Mesenchymal stem cell (in vitro differentiated cells and primary cell): Measurements from ENCODE around the gene SLC12A4.

Experiments used
- DNase-seq: peaks from one replicate; pipeline ENCODE4 v3.0.0-alpha.2; 2013
- H2AFZ ChIP-seq: one replicate; pipeline ENCODE4 v1.6.1; 2013; ENCODE audit warnings: low read depth, mild to moderate bottlenecking, control low read depth, inconsistent platforms, low read length, moderate library complexity
- H2AK5ac ChIP-seq: 2 replicates; pipeline ENCODE4 v1.6.1; 2013; ENCODE audit warnings: low read length, moderate library complexity, mild to moderate bottlenecking, inconsistent platforms; ENCODE audit not compliant: severe bottlenecking
- H2BK120ac ChIP-seq: one replicate; pipeline ENCODE4 v1.6.1; 2013; ENCODE audit warnings: low read depth, mild to moderate bottlenecking, inconsistent platforms, low read length, moderate library complexity
- H2BK12ac ChIP-seq, 2 experiments: one replicate each; pipeline ENCODE4 v1.6.1; 2013; ENCODE audit warnings: inconsistent platforms in 2 of 2, low read length in 2 of 2, mild to moderate bottlenecking in 2 of 2, moderate library complexity in 2 of 2, control low read depth in 1 of 2
- H2BK15ac ChIP-seq: one replicate; pipeline ENCODE4 v1.6.1; 2013; ENCODE audit warnings: mild to moderate bottlenecking, low read depth, inconsistent platforms; ENCODE audit not compliant: poor library complexity, severe bottlenecking
- H2BK5ac ChIP-seq: 2 replicates; pipeline ENCODE4 v1.6.1; 2013; ENCODE audit warnings: low read depth, mild to moderate bottlenecking, low read length, control low read depth, inconsistent platforms; ENCODE audit not compliant: poor library complexity, severe bottlenecking
- H3K14ac ChIP-seq, 2 experiments: one replicate each; pipeline ENCODE4 v1.6.1; 2013; ENCODE audit warnings: inconsistent platforms in 2 of 2, low read length in 2 of 2, control low read depth in 1 of 2, mild to moderate bottlenecking in 1 of 2, moderate library complexity in 1 of 2
- H3K18ac ChIP-seq, 2 experiments: one replicate each; pipeline ENCODE4 v1.6.1; 2013; ENCODE audit warnings: inconsistent platforms in 2 of 2, low read length in 2 of 2, control low read depth in 1 of 2, low read depth in 1 of 2, mild to moderate bottlenecking in 1 of 2
- H3K23ac ChIP-seq, 2 experiments: one replicate each; pipeline ENCODE4 v1.6.1; 2013; ENCODE audit warnings: inconsistent platforms in 2 of 2, low read length in 2 of 2, mild to moderate bottlenecking in 2 of 2, moderate library complexity in 2 of 2, control low read depth in 1 of 2
- H3K27ac ChIP-seq: 2 replicates; pipeline ENCODE4 v1.5.1; 2013; ENCODE audit warnings: mild to moderate bottlenecking, moderate library complexity, low read length, control low read depth, inconsistent platforms; ENCODE audit not compliant: poor library complexity, severe bottlenecking
- H3K27me3 ChIP-seq, 2 experiments: 2 replicates each; pipeline versions ENCODE4 v1.6.1 to v1.7.0; 2013; ENCODE audit warnings: low read length in 2 of 2, mild to moderate bottlenecking in 2 of 2, moderate library complexity in 2 of 2, control low read depth in 1 of 2, inconsistent platforms in 1 of 2; ENCODE audit not compliant: control insufficient read depth in 1 of 2, insufficient read depth in 1 of 2
- H3K36me3 ChIP-seq, 2 experiments: 2 replicates each; pipeline versions ENCODE4 v1.6.1 to v1.7.0; 2013; ENCODE audit warnings: low read length in 2 of 2, control low read depth in 1 of 2, inconsistent platforms in 1 of 2, low read depth in 1 of 2, mild to moderate bottlenecking in 1 of 2; ENCODE audit not compliant: insufficient read depth in 2 of 2, control insufficient read depth in 1 of 2
- H3K4ac ChIP-seq, 2 experiments: one replicate each; pipeline ENCODE4 v1.6.1; 2013; ENCODE audit warnings: inconsistent platforms in 2 of 2, low read length in 2 of 2, mild to moderate bottlenecking in 2 of 2, moderate library complexity in 2 of 2, control low read depth in 1 of 2, low read depth in 1 of 2
- H3K4me1 ChIP-seq: 2 replicates; pipeline ENCODE4 v1.6.1; 2013; ENCODE audit warnings: low read depth, low read length, control low read depth; ENCODE audit not compliant: control insufficient read depth, insufficient read depth
- H3K4me2 ChIP-seq: 2 replicates; pipeline ENCODE4 v1.6.1; 2013; ENCODE audit warnings: low read length, mild to moderate bottlenecking, inconsistent platforms; ENCODE audit not compliant: poor library complexity, severe bottlenecking
- H3K4me3 ChIP-seq, 2 experiments: 2 replicates each; pipeline versions ENCODE4 v1.5.1 to v1.7.0; 2013; ENCODE audit warnings: low read length in 2 of 2, mild to moderate bottlenecking in 2 of 2, control low read depth in 1 of 2, low read depth in 1 of 2; ENCODE audit not compliant: insufficient read depth in 1 of 2
- H3K79me1 ChIP-seq: replicated peaks from 2 replicates; pipeline ENCODE4 v1.6.1; 2013; ENCODE audit warnings: mild to moderate bottlenecking, control low read depth, low read length, inconsistent platforms; ENCODE audit not compliant: poor library complexity, severe bottlenecking
- H3K9ac ChIP-seq: 2 replicates; pipeline ENCODE4 v1.7.0; 2013; ENCODE audit warnings: mild to moderate bottlenecking, low read length, moderate library complexity
- H3K9me3 ChIP-seq: 2 replicates; pipeline ENCODE4 v1.7.0; 2013; ENCODE audit warnings: mild to moderate bottlenecking, low read length; ENCODE audit not compliant: control insufficient read depth
- H4K8ac ChIP-seq: one replicate; pipeline ENCODE4 v1.6.1; 2013; ENCODE audit warnings: inconsistent platforms, mild to moderate bottlenecking, low read length, moderate library complexity
- H4K91ac ChIP-seq: one replicate; pipeline ENCODE4 v1.6.1; 2013; ENCODE audit warnings: mild to moderate bottlenecking, low read length, inconsistent platforms
- WGBS: methylation state at CpG from one replicate; pipeline ENCODE4 v1.1.7; 2013; ENCODE audit warnings: mixed read lengths; 5-methylcytosine and 5-hydroxymethylcytosine counted together

Gene SLC12A4

GRCh38 chr16:67942510-67943255, 25.8 kb downstream of the SLC12A4 start:
- WGBS: 96% methylated on average over 27 of the region's 27 CpGs
- H3K18ac ChIP-seq: no peak overlapping the region
- no peak overlapping the region for H2BK5ac ChIP-seq
- H2BK15ac ChIP-seq: no peak overlapping the region
- peaks cover 75 to 84% of the 10 kb centered on the region in 2 experiments for H3K36me3 ChIP-seq
- H3K9ac ChIP-seq: no peak overlapping the region
- no peak overlapping the region for H3K14ac ChIP-seq
- no peaks in the 10 kb centered on the region for H3K27me3 ChIP-seq
- H3K4me2 ChIP-seq: no peak overlapping the region
- no peak overlapping the region for H2BK120ac ChIP-seq
- no peak for DNase-seq
- H3K4ac ChIP-seq: no peak overlapping the region
- no peak overlapping the region for H2BK12ac ChIP-seq
- peaks cover 26% of the 10 kb centered on the region for H3K79me1 ChIP-seq
- H2AK5ac ChIP-seq: no peak overlapping the region
- H3K23ac ChIP-seq: no peak overlapping the region
- H2AFZ ChIP-seq: no peak overlapping the region
- no peak overlapping the region for H3K4me3 ChIP-seq
- H3K27ac ChIP-seq: no peak overlapping the region
- no peaks in the 10 kb centered on the region for H3K9me3 ChIP-seq
- peaks cover 19% of the 10 kb centered on the region for H3K4me1 ChIP-seq
- no peak overlapping the region for H4K8ac ChIP-seq
- H4K91ac ChIP-seq: peak overlapping the region; percentile 8

- Histone ChIP-seq H2AK5ac (no peak overlapping the region), H4K91ac (no peak overlapping the region), H4K8ac (no peak overlapping the region), H3K36me3 (peaks cover 70 to 79% of the 10 kb centered on the region in 2 experiments), H3K27me3 (no peaks in the 10 kb centered on the region), H3K23ac (no peak overlapping the region), H3K14ac (no peak overlapping the region), H2BK5ac (no peak overlapping the region), H3K18ac (no peak overlapping the region), H3K4ac (no peak overlapping the region), H2BK120ac (no peak overlapping the region), H3K9me3 (no peaks in the 10 kb centered on the region), H3K4me2 (no peak overlapping the region), H3K27ac (no peak overlapping the region), H3K4me3 (no peak overlapping the region), H2BK12ac (no peak overlapping the region), H2AFZ (no peak overlapping the region), H2BK15ac (no peak overlapping the region), H3K4me1 (peaks cover 23% of the 10 kb centered on the region), H3K79me1 (peaks cover 22% of the 10 kb centered on the region), H3K9ac (no peak overlapping the region)
- DNase-seq: peak; percentile 50
- WGBS: 87% methylated on average over 6 of the region's 6 CpGs
Observed at GRCh38 chr16:67942200-67942509, 26.3 kb downstream of the SLC12A4 start.

GRCh38 chr16:67941469-67942199, 26.8 kb downstream of the SLC12A4 start:
- H3K4me1 ChIP-seq: peaks cover 27% of the 10 kb centered on the region
- H3K79me1 ChIP-seq: peaks cover 21% of the 10 kb centered on the region
- no peak overlapping the region for H3K27ac ChIP-seq
- H3K23ac ChIP-seq: no peak overlapping the region
- H2BK15ac ChIP-seq: no peak overlapping the region
- no peak overlapping the region for H4K8ac ChIP-seq
- 90% methylated on average over 9 of the region's 9 CpGs for WGBS
- no peak overlapping the region for H3K14ac ChIP-seq
- no peak overlapping the region for H3K4me2 ChIP-seq
- H2BK5ac ChIP-seq: no peak overlapping the region
- H3K9me3 ChIP-seq: no peaks in the 10 kb centered on the region
- no peak for DNase-seq
- no peak overlapping the region for H3K4ac ChIP-seq
- no peak overlapping the region for H4K91ac ChIP-seq
- no peak overlapping the region for H2AK5ac ChIP-seq
- H2BK120ac ChIP-seq: no peak overlapping the region
- peaks cover 64 to 74% of the 10 kb centered on the region in 2 experiments for H3K36me3 ChIP-seq
- no peak overlapping the region for H3K4me3 ChIP-seq
- no peak overlapping the region for H2BK12ac ChIP-seq
- no peak overlapping the region for H3K18ac ChIP-seq
- H3K9ac ChIP-seq: no peak overlapping the region
- H3K27me3 ChIP-seq: no peaks in the 10 kb centered on the region
- no peak overlapping the region for H2AFZ ChIP-seq

- Histone ChIP-seq H4K8ac (no peak overlapping the region), H3K18ac (no peak overlapping the region), H4K91ac (no peak overlapping the region), H3K79me1 (peaks cover 13% of the 10 kb centered on the region), H3K14ac (no peak overlapping the region), H3K36me3 (peaks cover 54 to 63% of the 10 kb centered on the region in 2 experiments), H3K4ac (no peak overlapping the region), H2AK5ac (no peak overlapping the region), H2AFZ (no peak overlapping the region), H3K27me3 (no peaks in the 10 kb centered on the region), H3K23ac (no peak overlapping the region), H2BK5ac (no peak overlapping the region), H3K9ac (no peak overlapping the region), H3K4me3 (no peak overlapping the region), H2BK120ac (no peak overlapping the region), H3K4me2 (no peak overlapping the region), H3K9me3 (no peaks in the 10 kb centered on the region), H2BK12ac (no peak overlapping the region), H2BK15ac (no peak overlapping the region), H3K27ac (no peak overlapping the region), H3K4me1 (peaks cover 26% of the 10 kb centered on the region)
- no peak for DNase-seq
- 93% methylated on average over 4 of the region's 5 CpGs for WGBS
Observed at GRCh38 chr16:67940446-67941089, 27.9 kb downstream of the SLC12A4 start.
